ENCODE data around the gene KRT27. TPM values are rescaled to one million over a fixed set of nuclear protein-coding genes. Genes with fewer than 3 reads are reported as not detected.

KRT27 gene
- total RNA-seq, 2 donors from 2014 or later: not detected

- Histone ChIP-seq H3K27ac (no peak overlapping the region), H3K4me1 (no peaks in the 10 kb centered on the region), H3K9me3 (peaks cover 0 to 5% (median 0%) of the 10 kb centered on the region in 3 donors), H3K27me3 (no peaks in the 10 kb centered on the region), H3K4me3 (no peak overlapping the region), H3K36me3 (replicated peaks in 1 of 2; ENCODE audit: insufficient read depth in 1 of 2, low read depth in 2 of 2) (no peaks in the 10 kb centered on the region)
- no peak for ATAC-seq
- no peak for DNase-seq
- TF ChIP-seq CTCF (IDR thresholded peaks at IDR 0.05) (no peak), POLR2A (IDR thresholded peaks at IDR 0.05) (no peak)
- intact Hi-C loops (cut with DNase I): no loop called here
- 43 to 44% methylated on average over 4 of the region's 4 CpGs for WGBS, 2 donors
Measured at GRCh38 chr17:40738553-40738952, 43.8 kb downstream of the KRT27 start.

- TF ChIP-seq CTCF (IDR thresholded peaks at IDR 0.05): no peak
- no peak for TF ChIP-seq POLR2A (IDR thresholded peaks at IDR 0.05)
- WGBS, 2 donors: 74 to 81% methylated on average over 1 of the region's 1 CpG
Measured at GRCh38 chr17:40735016-40735415, 47.3 kb downstream of the KRT27 start.

GRCh38 chr17:40734018-40734417, 48.3 kb downstream of the KRT27 start:
- H3K27me3 ChIP-seq: no peaks in the 10 kb centered on the region
- no peaks in the 10 kb centered on the region for H3K36me3 ChIP-seq (replicated peaks in 1 of 2; ENCODE audit: insufficient read depth in 1 of 2, low read depth in 2 of 2)
- intact Hi-C loops (cut with DNase I): no loop called here
- no peak for TF ChIP-seq POLR2A (IDR thresholded peaks at IDR 0.05)
- no peak for TF ChIP-seq CTCF (IDR thresholded peaks at IDR 0.05)
- H3K27ac ChIP-seq: no peak overlapping the region
- no peak overlapping the region for H3K4me3 ChIP-seq
- no peak for DNase-seq
- no peak for ATAC-seq
- 80 to 91% methylated on average over 5 to 6 of the region's 6 CpGs for WGBS, 2 donors
- H3K4me1 ChIP-seq: no peaks in the 10 kb centered on the region
- H3K9me3 ChIP-seq: no peaks in the 10 kb centered on the region

More at GRCh38 chr17:40735016-40735415, 47.3 kb downstream of the KRT27 start:
- Histone ChIP-seq H3K36me3 (replicated peaks in 1 of 2; ENCODE audit: insufficient read depth in 1 of 2, low read depth in 2 of 2) (no peaks in the 10 kb centered on the region), H3K4me3 (no peak overlapping the region), H3K27ac (no peak overlapping the region), H3K9me3 (no peaks in the 10 kb centered on the region), H3K27me3 (no peaks in the 10 kb centered on the region), H3K4me1 (no peaks in the 10 kb centered on the region)
- ATAC-seq (no peak), DNase-seq (no peak)
- intact Hi-C loops (cut with DNase I): no loop called here

GRCh38 chr17:40730970-40731369, 51.4 kb downstream of the KRT27 start:
- H3K27ac ChIP-seq: no peak overlapping the region
- no peak overlapping the region for H3K4me3 ChIP-seq
- intact Hi-C loops (cut with DNase I): no loop called here
- H3K27me3 ChIP-seq: no peaks in the 10 kb centered on the region
- DNase-seq: no peak
- no peaks in the 10 kb centered on the region for H3K36me3 ChIP-seq (replicated peaks in 1 of 2; ENCODE audit: insufficient read depth in 1 of 2, low read depth in 2 of 2)
- no peaks in the 10 kb centered on the region for H3K4me1 ChIP-seq
- 47 to 48% methylated on average over 1 of the region's 1 CpG for WGBS, 2 donors
- no peak for TF ChIP-seq CTCF (IDR thresholded peaks at IDR 0.05)
- TF ChIP-seq POLR2A (IDR thresholded peaks at IDR 0.05): no peak
- ATAC-seq: no peak
- no peaks in the 10 kb centered on the region for H3K9me3 ChIP-seq

DNA sequence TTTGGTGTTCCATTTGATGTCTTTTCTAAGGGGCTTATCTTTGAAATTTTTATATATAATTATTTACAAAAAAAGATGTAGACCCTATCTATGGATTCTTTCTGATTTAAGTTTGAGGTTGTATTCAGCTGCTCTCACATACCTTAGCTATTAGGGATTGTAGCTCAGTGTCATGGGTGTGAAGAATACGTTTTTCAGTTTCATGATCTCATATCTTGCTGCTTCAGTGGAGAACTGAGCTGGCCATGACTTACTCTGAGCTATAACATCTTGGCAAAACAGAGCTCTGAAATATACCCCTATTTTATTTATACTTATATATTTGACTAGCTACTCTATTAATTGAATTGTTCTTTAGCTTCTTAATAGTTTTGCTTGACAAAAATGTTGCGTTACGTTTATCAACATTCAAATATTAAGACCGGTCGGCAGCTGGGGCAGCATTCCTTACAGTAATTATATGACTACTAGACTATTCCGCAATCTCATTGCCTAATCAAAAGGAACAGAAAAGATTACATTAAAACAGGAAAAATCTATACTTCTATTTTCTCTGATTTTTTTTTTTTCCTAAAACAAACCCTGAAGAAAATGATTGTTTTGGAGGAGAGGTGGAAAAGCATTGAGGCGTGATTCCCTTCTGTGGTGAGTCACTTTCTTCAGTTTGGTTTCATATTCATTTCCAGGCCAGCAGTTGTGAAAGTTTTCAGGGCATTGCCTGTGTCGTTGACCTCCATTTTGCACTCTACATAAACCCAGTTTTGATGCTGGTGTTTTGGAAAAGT, 54.7 kb downstream of the KRT27 start:
- DNase-seq: no peak
- H3K27me3 ChIP-seq: no peaks in the 10 kb centered on the region
- intact Hi-C loops (cut with DNase I): no loop called here
- no peak overlapping the region for H3K27ac ChIP-seq
- H3K4me3 ChIP-seq: no peak overlapping the region
- WGBS, 2 donors: 36 to 42% methylated on average over 8 of the region's 8 CpGs
- no peak for ATAC-seq
- no peaks in the 10 kb centered on the region for H3K9me3 ChIP-seq
- H3K4me1 ChIP-seq: no peaks in the 10 kb centered on the region
- TF ChIP-seq CTCF (IDR thresholded peaks at IDR 0.05) (no peak), POLR2A (IDR thresholded peaks at IDR 0.05) (no peak)
- no peaks in the 10 kb centered on the region for H3K36me3 ChIP-seq (replicated peaks in 1 of 2; ENCODE audit: insufficient read depth in 1 of 2, low read depth in 2 of 2)

Measured in body of pancreas (tissue), 4 donors.